ENCODE data around the gene PIK3R5.

The PIK3R5 gene

DNA sequence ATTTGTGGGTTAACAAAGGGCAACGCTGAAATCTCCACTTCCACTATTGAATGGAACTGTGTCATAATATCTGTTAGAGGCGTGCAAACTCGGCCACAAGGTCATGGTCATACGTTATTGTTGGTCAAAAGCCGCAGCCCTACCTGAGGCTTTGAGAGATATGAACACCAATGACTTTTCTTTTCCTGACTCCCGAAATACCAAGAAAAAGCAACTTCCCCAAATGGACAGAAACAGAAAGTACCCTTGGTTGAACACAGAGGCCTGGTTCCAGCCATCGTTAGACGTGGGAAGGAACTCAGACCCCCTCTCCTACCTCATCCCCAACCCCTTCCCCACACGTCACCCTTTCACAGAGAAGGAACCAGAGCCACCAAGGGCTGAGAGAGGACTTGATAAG, 1.4 kb upstream of the PIK3R5 start:
- no peak for DNase-seq (ENCODE audit: extremely low read depth, insufficient read length)
- no peaks in the 10 kb centered on the region for H3K27me3 ChIP-seq (replicated peaks; ENCODE audit: control insufficient read depth, insufficient read depth, low read length)
- TF ChIP-seq CTCF (IDR thresholded peaks at IDR 0.05; ENCODE audit: insufficient read depth, low read length, poor library complexity, severe bottlenecking), result no peak
- H3K36me3 ChIP-seq (ENCODE audit: control insufficient read depth, insufficient read depth, low read length), result no peaks in the 10 kb centered on the region; the same call in 1 of the 2 replicates
- no peak overlapping the region for H3K4me3 ChIP-seq (replicated peaks; ENCODE audit: low read depth, low read length)

GRCh38 chr17:8964801-8965393, 610 bp downstream of the PIK3R5 start:
- Histone ChIP-seq H3K36me3 (ENCODE audit: control insufficient read depth, insufficient read depth, low read length) (no peaks in the 10 kb centered on the region; the same call in none of the 2 replicates), H3K27me3 (replicated peaks; ENCODE audit: control insufficient read depth, insufficient read depth, low read length) (no peaks in the 10 kb centered on the region), H3K4me3 (replicated peaks; ENCODE audit: low read depth, low read length) (peak overlapping the region; percentile 91)
- peak; percentile 63 for DNase-seq (ENCODE audit: extremely low read depth, insufficient read length)
- no peak for TF ChIP-seq CTCF (IDR thresholded peaks at IDR 0.05; ENCODE audit: insufficient read depth, low read length, poor library complexity, severe bottlenecking)

DNA sequence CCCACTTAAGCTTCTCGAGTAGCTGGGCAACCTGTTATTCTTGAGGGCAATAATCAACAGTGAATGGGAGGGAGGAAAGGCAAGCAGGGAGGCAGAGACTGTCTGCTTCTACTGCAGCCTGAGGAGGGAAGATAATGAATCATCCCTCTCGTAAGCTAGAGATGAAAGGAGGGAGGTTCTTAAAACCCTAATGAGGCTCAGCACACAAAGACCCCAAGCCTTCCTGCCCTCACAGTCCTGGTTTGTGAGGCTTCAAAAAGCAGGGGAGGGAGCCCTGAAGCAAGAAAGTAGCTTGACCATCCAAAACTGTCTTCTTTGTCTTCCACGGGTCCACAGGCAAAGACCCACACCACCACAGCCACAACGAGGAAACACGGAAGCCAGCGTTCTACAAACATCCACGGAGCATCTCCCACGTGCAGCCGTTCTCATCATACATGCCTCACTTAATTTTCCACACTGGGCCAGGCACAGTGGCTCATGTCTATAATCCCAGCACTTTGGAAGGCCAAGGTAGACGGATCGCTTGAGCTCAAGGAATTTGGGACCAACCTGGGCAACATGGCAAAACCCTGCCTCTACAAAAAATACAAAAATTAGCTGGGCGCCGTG, 1.8 kb downstream of the PIK3R5 start:
- Histone ChIP-seq H3K4me3 (replicated peaks; ENCODE audit: low read depth, low read length) (peak overlapping the region; percentile 91), H3K36me3 (ENCODE audit: control insufficient read depth, insufficient read depth, low read length) (peaks cover 1% of the 10 kb centered on the region), H3K27me3 (replicated peaks; ENCODE audit: control insufficient read depth, insufficient read depth, low read length) (no peaks in the 10 kb centered on the region)
- no peak for TF ChIP-seq CTCF (IDR thresholded peaks at IDR 0.05; ENCODE audit: insufficient read depth, low read length, poor library complexity, severe bottlenecking)
- no peak for DNase-seq (ENCODE audit: extremely low read depth, insufficient read length)

DNA sequence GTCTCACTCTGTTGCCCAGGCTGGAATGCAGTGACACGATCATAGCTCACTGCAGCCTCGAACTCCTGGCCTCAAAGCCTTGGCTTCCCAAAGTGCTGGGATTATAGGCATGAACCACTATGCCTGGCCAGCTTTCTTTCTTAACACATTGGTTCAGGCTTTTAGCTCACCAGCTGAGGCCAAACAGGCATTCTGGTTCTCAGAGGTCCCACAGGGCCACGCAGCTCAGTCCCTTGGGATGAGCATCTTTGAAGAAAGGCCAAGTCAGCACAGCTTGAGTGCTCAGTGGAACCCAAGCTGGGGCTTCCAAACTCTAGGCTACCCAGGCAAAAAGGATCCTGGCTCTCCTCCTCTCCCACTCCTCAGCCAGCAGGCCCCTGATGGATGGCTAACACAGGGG, 2.5 kb downstream of the PIK3R5 start:
- peak overlapping the region; percentile 91 for H3K4me3 ChIP-seq (replicated peaks; ENCODE audit: low read depth, low read length)
- H3K27me3 ChIP-seq (replicated peaks; ENCODE audit: control insufficient read depth, insufficient read depth, low read length), result no peaks in the 10 kb centered on the region
- no peak for DNase-seq (ENCODE audit: extremely low read depth, insufficient read length)
- no peak for TF ChIP-seq CTCF (IDR thresholded peaks at IDR 0.05; ENCODE audit: insufficient read depth, low read length, poor library complexity, severe bottlenecking)
- H3K36me3 ChIP-seq (ENCODE audit: control insufficient read depth, insufficient read depth, low read length), result peaks cover 1% of the 10 kb centered on the region

- no peak for TF ChIP-seq CTCF (IDR thresholded peaks at IDR 0.05; ENCODE audit: insufficient read depth, low read length, poor library complexity, severe bottlenecking)
- no peak for DNase-seq (ENCODE audit: extremely low read depth, insufficient read length)
- Histone ChIP-seq H3K36me3 (ENCODE audit: control insufficient read depth, insufficient read depth, low read length) (peaks cover 1% of the 10 kb centered on the region), H3K4me3 (replicated peaks; ENCODE audit: low read depth, low read length) (no peak overlapping the region), H3K27me3 (replicated peaks; ENCODE audit: control insufficient read depth, insufficient read depth, low read length) (no peaks in the 10 kb centered on the region)
Measured at GRCh38 chr17:8961829-8962228, 3.7 kb downstream of the PIK3R5 start.
